MCF 10A (cell line): Measurements from ENCODE around the gene LAYN. TPM values are rescaled to one million over a fixed set of nuclear protein-coding genes. Genes with fewer than 3 reads are reported as not detected.

Source experiments
- BruUV-seq: library from RNA; stranded (reverse); fragments of 400-500 nt; replicated peaks from 2 replicates; lab custom pipeline; 2021; lab: Mats Ljungman, UMichigan
- CTCF ChIA-PET: fragments of 300-600 bp; sonication (Branson Sonifier 250); formaldehyde crosslinking; extraction: SDS; loops from one replicate; lab custom pipeline; 2021; ENCODE audit warnings: antibody characterized with exemption, inconsistent platforms; lab: Yijun Ruan, JAX
- POLR2A ChIA-PET: fragments of 300-600, 350-650 bp; sonication (Branson Sonifier 250); formaldehyde crosslinking; extraction: SDS; loops from one replicate; lab custom pipeline; 2020; ENCODE audit warnings: antibody characterized with exemption, inconsistent platforms; lab: Yijun Ruan, JAX
- DNase-seq: peaks from one replicate; pipeline ENCODE4 v3.0.0-alpha.2; 2018; ENCODE audit not compliant: unreplicated experiment
- H3K27ac Mint-ChIP-seq: one replicate; pipeline ENCODE4 v1.8.0; 2022; ENCODE audit warnings: mild to moderate bottlenecking, low read depth, mixed read lengths; ENCODE audit not compliant: unreplicated experiment
- H3K27me3 Mint-ChIP-seq: one replicate; pipeline ENCODE4 v1.8.0; 2022; ENCODE audit warnings: mixed read lengths; ENCODE audit not compliant: insufficient read depth, unreplicated experiment
- H3K36me3 Mint-ChIP-seq: one replicate; pipeline ENCODE4 v1.8.0; 2022; ENCODE audit warnings: mild to moderate bottlenecking, moderate library complexity, mixed read lengths; ENCODE audit not compliant: insufficient read depth, unreplicated experiment
- H3K4me1 Mint-ChIP-seq: one replicate; pipeline ENCODE4 v1.8.0; 2022; ENCODE audit warnings: mixed read lengths; ENCODE audit not compliant: insufficient read depth, unreplicated experiment
- H3K4me3 Mint-ChIP-seq: one replicate; pipeline ENCODE4 v1.8.0; 2022; ENCODE audit warnings: mild to moderate bottlenecking, moderate library complexity, mixed read lengths; ENCODE audit not compliant: unreplicated experiment
- H3K9me3 Mint-ChIP-seq: one replicate; pipeline ENCODE4 v1.8.0; 2022; ENCODE audit warnings: mixed read lengths; ENCODE audit not compliant: unreplicated experiment
- CTCF ChIP-seq: fragments of 200-600 bp; IDR thresholded peaks from one replicate; pipeline ENCODE4 v1.8.0; 2022; ENCODE audit warnings: antibody characterized with exemption, mild to moderate bottlenecking; ENCODE audit not compliant: unreplicated experiment
- intact Hi-C: fragments of 100-400 bp; cut with micrococcal nuclease; formaldehyde crosslinking; loops from 2 replicates; pipeline ENCODE4 v1.14.1; 2022
- microRNA-seq: library from miRNA; unstranded; fragments of <30 nt; microRNA quantifications from one replicate; pipeline ENCODE4 v1.2.0, GENCODE V29; 2022
- total RNA-seq: library from RNA; stranded (reverse); gene quantifications from 2 replicates; pipeline ENCODE4 v1.2.3, GENCODE V29; 2022

Gene LAYN
- total RNA-seq, 1 experiment from 2014 or later = not detected

DNA sequence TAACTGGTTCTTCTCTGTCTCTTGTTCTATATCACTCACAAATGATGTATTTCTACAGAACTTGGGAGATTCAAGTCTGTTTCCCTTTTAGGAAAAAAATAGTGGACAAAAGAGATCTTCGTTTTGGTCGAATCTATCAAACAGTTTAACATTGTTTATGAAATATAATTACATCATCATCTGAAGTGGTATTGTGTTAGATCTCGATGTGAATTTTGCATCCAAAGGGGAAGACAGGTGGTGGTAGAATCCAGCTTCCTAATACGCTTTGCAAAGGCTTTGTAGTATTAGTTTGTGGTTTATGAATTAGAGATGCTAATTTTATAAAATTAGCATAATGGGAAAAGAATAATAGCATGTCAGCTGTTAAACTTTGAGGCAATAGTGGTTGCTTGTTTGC is 65.2 kb downstream of the LAYN start:
- ChIA-PET POLR2A (interaction anchor here (0.8 to 1.3 kb wide), 3 partner anchors 8 to 160 kb away, joined by 3 to 5 read pairs (median 5); no protein-coding TSS in a partner anchor), CTCF (interaction anchor here (0.8 kb wide), 1 partner anchor 161 kb away, joined by 3 read pairs; no protein-coding TSS in a partner anchor)
- no peaks in the 10 kb centered on the region for H3K36me3 Mint-ChIP-seq
- H3K4me1 Mint-ChIP-seq = peaks cover 27% of the 10 kb centered on the region
- DNase-seq = no peak
- H3K27me3 Mint-ChIP-seq = no peaks in the 10 kb centered on the region
- BruUV-seq = no TSS peak
- intact Hi-C loops = no loop called here
- TF ChIP-seq CTCF = no peak
- no peak overlapping the region for H3K4me3 Mint-ChIP-seq
- H3K27ac Mint-ChIP-seq = no peak overlapping the region
- no peaks in the 10 kb centered on the region for H3K9me3 Mint-ChIP-seq

GRCh38 chr11:111606986-111607385 is 66.5 kb downstream of the LAYN start:
- intact Hi-C loops = no loop called here
- Mint-ChIP-seq H3K27me3 (no peaks in the 10 kb centered on the region), H3K4me1 (peaks cover 22% of the 10 kb centered on the region), H3K9me3 (no peaks in the 10 kb centered on the region), H3K4me3 (no peak overlapping the region), H3K27ac (no peak overlapping the region), H3K36me3 (no peaks in the 10 kb centered on the region)
- CTCF ChIA-PET = interaction anchor here (0.7 to 1.0 kb wide), 2 partner anchors 129 to 174 kb away, joined by 3 to 4 read pairs; no protein-coding TSS in a partner anchor
- no TSS peak for BruUV-seq
- DNase-seq = no peak
- no peak for TF ChIP-seq CTCF
- POLR2A ChIA-PET = interaction anchor here (0.6 to 1.0 kb wide), 3 partner anchors 32 to 1162 kb away, joined by 3 to 5 read pairs (median 4); partner anchors contain the start of gene PPP2R1B

DNA sequence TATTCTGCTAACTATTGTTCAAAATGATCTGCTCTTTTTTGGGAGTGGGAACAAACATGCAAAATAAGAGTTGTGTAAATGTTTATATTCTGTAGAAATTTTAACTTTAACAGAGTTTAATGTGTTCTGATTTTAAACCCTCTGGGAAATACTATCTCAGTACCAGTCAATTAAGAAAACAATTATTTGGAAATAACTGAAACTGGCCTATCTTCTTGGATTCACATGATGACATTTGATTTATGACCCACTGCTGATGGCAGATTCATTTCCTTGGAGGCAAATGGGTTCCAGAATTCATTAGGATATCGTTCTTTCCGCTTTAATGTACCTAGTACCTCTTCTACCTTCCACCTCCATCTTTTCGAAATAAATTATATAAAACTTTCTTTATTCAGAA is 67.2 kb downstream of the LAYN start:
- no peak overlapping the region for H3K4me3 Mint-ChIP-seq

More for the DNA sequence above, 67.2 kb downstream of the LAYN start:
- ChIA-PET CTCF (no interaction called here), POLR2A (interaction anchor here (1.0 kb wide), 1 partner anchor 159 kb away, joined by 5 read pairs; the partner anchor contains the start of gene PPP2R1B)
- Mint-ChIP-seq H3K36me3 (no peaks in the 10 kb centered on the region), H3K27me3 (no peaks in the 10 kb centered on the region), H3K27ac (no peak overlapping the region), H3K4me1 (peaks cover 22% of the 10 kb centered on the region), H3K9me3 (no peaks in the 10 kb centered on the region)
- no peak for TF ChIP-seq CTCF
- no peak for DNase-seq
- intact Hi-C loops = no loop called here
- no TSS peak for BruUV-seq

Small RNA genes within 50 kb of the gene (microRNA-seq; reads per million reads assigned to microRNA genes)
- gene MIR34B (42.3 reads per million, percentile 66 among the genes with 10 or more reads in this experiment), gene MIR34C (720 reads per million, percentile 85 among the genes with 10 or more reads in this experiment)

Other genes with a start within 250 kb of the LAYN start
- not detected in 2 replicates for gene POU2AF3, start 242.2 kb upstream of the LAYN start, total RNA-seq
- not detected in 2 replicates for gene POU2AF1, start 161.4 kb upstream of the LAYN start, total RNA-seq
- not detected in 2 replicates for gene BTG4, start 28.3 kb upstream of the LAYN start, total RNA-seq
- not detected in 2 replicates for gene HOATZ, start 25.9 kb upstream of the LAYN start, total RNA-seq
- 13.7 and 18.6 TPM in 2 replicates for gene SIK2, start 61.7 kb downstream of the LAYN start, total RNA-seq
- gene PPP2R1B, start 225.7 kb downstream of the LAYN start, total RNA-seq = 27.3 and 35.7 TPM in 2 replicates